Measurements from ENCODE around the gene STX17.
A peak's percentile ranks its signal among the peaks of the same experiment; 100 is the strongest.

STX17 gene

GRCh38 chr9:99873943-99874584 lies 32.4 kb upstream of the STX17 start:
- DNase-seq (ENCODE audit: low read depth): no peak
- TF ChIP-seq CTCF (IDR thresholded peaks at IDR 0.05; ENCODE audit: low read depth, low read length) (no peak), MAX (IDR thresholded peaks at IDR 0.05; ENCODE audit: low read depth, low read length) (no peak)
- no peak overlapping the region for H3K4me3 ChIP-seq (ENCODE audit: low read depth, low read length)

GRCh38 chr9:99876190-99876589 lies 30.3 kb upstream of the STX17 start:
- DNase-seq (ENCODE audit: low read depth): peak; percentile 17
- no peak overlapping the region for H3K4me3 ChIP-seq (ENCODE audit: low read depth, low read length)
- TF ChIP-seq MAX (IDR thresholded peaks at IDR 0.05; ENCODE audit: low read depth, low read length): no peak
- no peak for TF ChIP-seq POLR2A (IDR thresholded peaks at IDR 0.05; ENCODE audit: extremely low read depth, insufficient read length)
- no peak for TF ChIP-seq CTCF (IDR thresholded peaks at IDR 0.05; ENCODE audit: low read depth, low read length)
- TF ChIP-seq MYC (IDR thresholded peaks at IDR 0.05; ENCODE audit: low read depth, low read length): no peak

- H3K4me3 ChIP-seq (ENCODE audit: low read depth, low read length): no peak overlapping the region
Measured at GRCh38 chr9:99878651-99879050, 27.8 kb upstream of the STX17 start.

GRCh38 chr9:99881769-99882168 lies 24.7 kb upstream of the STX17 start:
- no peak for DNase-seq (ENCODE audit: low read depth)
- no peak for TF ChIP-seq POLR2A (IDR thresholded peaks at IDR 0.05; ENCODE audit: extremely low read depth, insufficient read length)
- TF ChIP-seq MAX (IDR thresholded peaks at IDR 0.05; ENCODE audit: low read depth, low read length): no peak
- TF ChIP-seq MYC (IDR thresholded peaks at IDR 0.05; ENCODE audit: low read depth, low read length): no peak
- no peak for TF ChIP-seq CTCF (IDR thresholded peaks at IDR 0.05; ENCODE audit: low read depth, low read length)

More at GRCh38 chr9:99878651-99879050, 27.8 kb upstream of the STX17 start:
- DNase-seq (ENCODE audit: low read depth): no peak
- TF ChIP-seq MYC (IDR thresholded peaks at IDR 0.05; ENCODE audit: low read depth, low read length): no peak

GRCh38 chr9:99885747-99886146 lies 20.7 kb upstream of the STX17 start:
- DNase-seq (ENCODE audit: low read depth): peak; percentile 37
- H3K4me3 ChIP-seq (ENCODE audit: low read depth, low read length): no peak overlapping the region
- TF ChIP-seq MYC (IDR thresholded peaks at IDR 0.05; ENCODE audit: low read depth, low read length) (no peak), MAX (IDR thresholded peaks at IDR 0.05; ENCODE audit: low read depth, low read length) (no peak), CTCF (IDR thresholded peaks at IDR 0.05; ENCODE audit: low read depth, low read length) (no peak), POLR2A (IDR thresholded peaks at IDR 0.05; ENCODE audit: extremely low read depth, insufficient read length) (no peak)

More at GRCh38 chr9:99881769-99882168, 24.7 kb upstream of the STX17 start:
- no peak overlapping the region for H3K4me3 ChIP-seq (ENCODE audit: low read depth, low read length)

- no peak for TF ChIP-seq CTCF (IDR thresholded peaks at IDR 0.05; ENCODE audit: low read depth, low read length)
- TF ChIP-seq MYC (IDR thresholded peaks at IDR 0.05; ENCODE audit: low read depth, low read length): no peak
- TF ChIP-seq POLR2A (IDR thresholded peaks at IDR 0.05; ENCODE audit: extremely low read depth, insufficient read length): no peak
- TF ChIP-seq MAX (IDR thresholded peaks at IDR 0.05; ENCODE audit: low read depth, low read length): no peak
- no peak overlapping the region for H3K4me3 ChIP-seq (ENCODE audit: low read depth, low read length)
- DNase-seq (ENCODE audit: low read depth): peak; percentile 6
Measured at GRCh38 chr9:99889120-99889519, 17.3 kb upstream of the STX17 start.

Measured in NB4 (cell line).